ENCODE data around the gene ADCK2. TPM values are rescaled to one million over a fixed set of nuclear protein-coding genes. Genes with fewer than 3 reads are reported as not detected.
"Not testable (repeated sequence)": the region's sequence is repeated elsewhere in the genome, so short reads cannot be mapped to it uniquely, and the experiment has no call there.

ADCK2 gene
- total RNA-seq, 4 donors from 2014 or later: 19.2 to 43.5 (median 26.8) TPM

GRCh38 chr7:140669352-140669751, 3.4 kb upstream of the ADCK2 start:
- Histone ChIP-seq H3K27ac (replicated peaks in 1 of 4) (no peak overlapping the region), H3K4me1 (peaks cover 13 to 24% (median 20%) of the 10 kb centered on the region in 4 donors), H3K27me3 (no peaks in the 10 kb centered on the region), H3K9me3 (no peaks in the 10 kb centered on the region), H3K4me3 (no peak overlapping the region), H3K36me3 (no peaks in the 10 kb centered on the region)
- WGBS: 92% methylated on average over 3 of the region's 3 CpGs
- DNase-seq (ENCODE audit: extremely low spot score): no peak
- intact Hi-C loops (cut with DNase I): no loop called here
- TF ChIP-seq POLR2AphosphoS5 (IDR thresholded peaks at IDR 0.05) (no peak), CTCF (IDR thresholded peaks at IDR 0.05) (no peak), EP300 (IDR thresholded peaks at IDR 0.05) (no peak), POLR2A (IDR thresholded peaks at IDR 0.05; ENCODE audit: low read depth) (no peak)

GRCh38 chr7:140669862-140670261, 2.9 kb upstream of the ADCK2 start:
- intact Hi-C loops (cut with DNase I): loop anchor here (10.0 kb wide), 1 partner anchor 275 kb away; the partner anchor contains the start of gene SLC37A3
- peaks cover 18 to 29% (median 26%) of the 10 kb centered on the region in 4 donors for H3K4me1 ChIP-seq
- DNase-seq (ENCODE audit: extremely low spot score); H3K27me3 ChIP-seq; H3K9me3 ChIP-seq; H3K36me3 ChIP-seq; H3K4me3 ChIP-seq; H3K27ac ChIP-seq (replicated peaks in 1 of 4): not testable (repeated sequence)
- 93% methylated on average over 8 of the region's 10 CpGs for WGBS

- 85% methylated on average over 3 of the region's 4 CpGs for WGBS
- Histone ChIP-seq H3K27me3 (no peaks in the 10 kb centered on the region), H3K4me3 (no peak overlapping the region), H3K36me3 (no peaks in the 10 kb centered on the region), H3K4me1 (peaks cover 23 to 35% (median 31%) of the 10 kb centered on the region in 4 donors), H3K27ac (replicated peaks in 1 of 4) (no peak overlapping the region), H3K9me3 (no peaks in the 10 kb centered on the region)
- no peak for DNase-seq (ENCODE audit: extremely low spot score)
- no peak for TF ChIP-seq POLR2A (IDR thresholded peaks at IDR 0.05; ENCODE audit: low read depth)
- TF ChIP-seq POLR2AphosphoS5 (IDR thresholded peaks at IDR 0.05): no peak
- TF ChIP-seq CTCF (IDR thresholded peaks at IDR 0.05): no peak
- no peak for TF ChIP-seq EP300 (IDR thresholded peaks at IDR 0.05)
- intact Hi-C loops (cut with DNase I): loop anchor here (10.0 kb wide), 1 partner anchor 276 kb away; the partner anchor contains the start of gene SLC37A3
These were observed 2.3 kb upstream of the ADCK2 start for GRCh38 chr7:140670343-140670935.

- TF ChIP-seq EP300 (IDR thresholded peaks at IDR 0.05): no peak
- TF ChIP-seq POLR2A (IDR thresholded peaks at IDR 0.05; ENCODE audit: low read depth): no peak
- TF ChIP-seq POLR2AphosphoS5 (IDR thresholded peaks at IDR 0.05): no peak
- TF ChIP-seq CTCF (IDR thresholded peaks at IDR 0.05): no peak
- Histone ChIP-seq H3K4me3 (peak overlapping the region in 2 of 4 donors; percentile 75 to 77), H3K36me3 (peaks cover 0 to 9% (median 1%) of the 10 kb centered on the region in 4 donors), H3K27me3 (no peaks in the 10 kb centered on the region), H3K27ac (replicated peaks in 1 of 4) (peak overlapping the region in 3 of 4 donors; percentile 84 to 91 (median 90)), H3K4me1 (peaks cover 28 to 48% (median 40%) of the 10 kb centered on the region in 4 donors), H3K9me3 (no peaks in the 10 kb centered on the region)
- DNase-seq (ENCODE audit: extremely low spot score): no peak
- intact Hi-C loops (cut with DNase I): loop anchor here (10.0 kb wide), 1 partner anchor 277 kb away; the partner anchor contains the start of gene SLC37A3
- 72% methylated on average over 7 of the region's 15 CpGs for WGBS
These were observed 779 bp upstream of the ADCK2 start for GRCh38 chr7:140671966-140672365.

- DNase-seq (ENCODE audit: extremely low spot score): no peak
- TF ChIP-seq POLR2A (IDR thresholded peaks at IDR 0.05; ENCODE audit: low read depth) (no peak), POLR2AphosphoS5 (IDR thresholded peaks at IDR 0.05) (peak in 1 of 2 donors; percentile 31)
These were observed 473 bp downstream of the ADCK2 start for GRCh38 chr7:140673063-140673773.

More at GRCh38 chr7:140673063-140673773, 473 bp downstream of the ADCK2 start:
- Histone ChIP-seq H3K4me3 (peak overlapping the region; percentile 75 to 93 (median 78)), H3K4me1 (peaks cover 28 to 48% (median 40%) of the 10 kb centered on the region in 4 donors), H3K36me3 (peaks cover 0 to 18% (median 7%) of the 10 kb centered on the region in 4 donors), H3K27me3 (no peaks in the 10 kb centered on the region), H3K9me3 (no peaks in the 10 kb centered on the region), H3K27ac (replicated peaks in 1 of 4) (peak overlapping the region; percentile 84 to 91 (median 88))
- WGBS: 4% methylated on average over 15 of the region's 72 CpGs
- intact Hi-C loops (cut with DNase I): loop anchor here (10.0 kb wide), 1 partner anchor 278 kb away; the partner anchor contains the start of gene SLC37A3
